Cardiac fibroblast (primary cell): ENCODE data around the gene SP6.

Experiments used
- DNase-seq, 2 donors: peaks; one replicate each; pipeline versions ENCODE4 v3.0.0 to v3.0.0-alpha.2; 2010; ENCODE audit warnings: low read depth in 2 of 2
- H3K4me3 ChIP-seq, 2 donors: replicated peaks in 1 of 2; 1 replicate in 1 of 2; 2 replicates in 1 of 2; pipeline ENCODE4 v1.5.1; 2011; ENCODE audit warnings: low read depth in 2 of 2, low read length in 2 of 2, mild to moderate bottlenecking in 2 of 2, moderate library complexity in 1 of 2
- TF ChIP-seq, protein P1 (sequence below): IDR thresholded peaks from one replicate; pipeline ENCODE4 v1.5.1; 2011; ENCODE audit warnings: low read depth, mild to moderate bottlenecking, low read length, inconsistent platforms

Gene SP6

DNA sequence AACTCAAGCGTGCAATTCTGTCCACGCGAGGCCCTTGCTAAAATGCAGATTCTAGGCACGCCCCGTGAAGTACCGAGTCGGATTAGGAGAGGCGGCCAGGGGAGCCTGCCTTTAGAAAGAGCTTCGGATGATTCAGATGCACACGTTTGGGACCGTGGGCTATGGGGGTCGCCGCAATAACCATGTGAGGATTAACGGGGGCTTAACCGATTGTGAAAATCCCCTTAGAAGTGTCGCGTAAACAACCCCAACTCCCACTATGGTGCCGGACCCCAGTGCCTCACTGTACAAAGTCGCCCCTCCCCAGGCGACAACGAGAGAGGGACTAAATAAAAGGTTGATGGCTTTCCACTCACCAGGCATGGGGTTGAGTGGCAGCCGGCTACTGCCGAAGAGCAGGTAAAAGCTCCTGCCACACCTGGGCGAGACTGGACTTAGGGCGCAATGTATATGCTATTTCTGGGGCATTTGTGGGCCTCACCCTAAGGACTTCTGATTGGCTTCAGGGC, 44.4 kb upstream of the SP6 start:
- DNase-seq, result peak; percentile 51 to 52
- H3K4me3 ChIP-seq, result peak overlapping the region; percentile 86 to 91
- TF ChIP-seq, protein P1, sequence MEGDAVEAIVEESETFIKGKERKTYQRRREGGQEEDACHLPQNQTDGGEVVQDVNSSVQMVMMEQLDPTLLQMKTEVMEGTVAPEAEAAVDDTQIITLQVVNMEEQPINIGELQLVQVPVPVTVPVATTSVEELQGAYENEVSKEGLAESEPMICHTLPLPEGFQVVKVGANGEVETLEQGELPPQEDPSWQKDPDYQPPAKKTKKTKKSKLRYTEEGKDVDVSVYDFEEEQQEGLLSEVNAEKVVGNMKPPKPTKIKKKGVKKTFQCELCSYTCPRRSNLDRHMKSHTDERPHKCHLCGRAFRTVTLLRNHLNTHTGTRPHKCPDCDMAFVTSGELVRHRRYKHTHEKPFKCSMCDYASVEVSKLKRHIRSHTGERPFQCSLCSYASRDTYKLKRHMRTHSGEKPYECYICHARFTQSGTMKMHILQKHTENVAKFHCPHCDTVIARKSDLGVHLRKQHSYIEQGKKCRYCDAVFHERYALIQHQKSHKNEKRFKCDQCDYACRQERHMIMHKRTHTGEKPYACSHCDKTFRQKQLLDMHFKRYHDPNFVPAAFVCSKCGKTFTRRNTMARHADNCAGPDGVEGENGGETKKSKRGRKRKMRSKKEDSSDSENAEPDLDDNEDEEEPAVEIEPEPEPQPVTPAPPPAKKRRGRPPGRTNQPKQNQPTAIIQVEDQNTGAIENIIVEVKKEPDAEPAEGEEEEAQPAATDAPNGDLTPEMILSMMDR, result no peak

DNA sequence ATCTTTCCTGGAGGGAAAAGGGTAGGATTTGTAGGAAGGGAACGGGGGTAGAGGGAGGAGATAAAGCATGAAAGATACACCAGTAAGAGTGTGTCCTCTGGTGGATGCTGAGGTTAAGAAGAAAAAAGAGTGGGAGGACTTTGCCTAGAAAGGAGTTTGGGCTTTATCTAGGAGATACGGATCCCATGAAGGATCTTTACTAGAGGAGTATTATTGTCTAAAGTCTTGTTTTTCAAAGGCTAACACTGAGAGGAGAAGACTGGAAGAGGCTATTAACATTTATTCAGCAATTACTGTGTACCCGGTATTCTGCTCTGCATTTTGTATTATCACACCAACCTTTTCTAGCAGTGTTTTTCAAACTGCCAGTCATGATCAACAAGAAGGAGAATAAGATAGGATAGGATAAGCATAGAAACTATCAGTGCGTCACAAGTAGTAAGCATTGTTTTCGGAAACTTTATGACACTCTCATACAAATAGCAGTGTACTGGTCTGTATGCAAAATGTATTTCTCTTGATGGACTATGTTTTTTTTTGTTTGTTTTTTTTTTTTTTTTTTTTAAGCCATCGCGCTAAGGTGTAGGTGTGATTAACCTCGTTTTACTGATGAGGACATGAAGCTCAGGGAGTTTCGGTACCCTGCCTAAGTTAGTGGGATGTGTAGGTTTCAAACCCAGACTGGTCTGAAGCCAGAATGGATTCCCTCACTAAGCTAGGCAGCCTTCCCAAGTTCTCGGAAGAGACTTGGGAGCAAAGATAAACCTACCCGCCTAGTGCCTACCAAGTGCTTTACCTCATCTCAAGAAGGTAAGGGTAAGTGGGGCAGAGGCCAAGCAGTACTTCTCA, 43.8 kb upstream of the SP6 start:
- no peak for DNase-seq
- TF ChIP-seq, protein P1, result no peak
- H3K4me3 ChIP-seq, result peak overlapping the region; percentile 86 to 91

DNA sequence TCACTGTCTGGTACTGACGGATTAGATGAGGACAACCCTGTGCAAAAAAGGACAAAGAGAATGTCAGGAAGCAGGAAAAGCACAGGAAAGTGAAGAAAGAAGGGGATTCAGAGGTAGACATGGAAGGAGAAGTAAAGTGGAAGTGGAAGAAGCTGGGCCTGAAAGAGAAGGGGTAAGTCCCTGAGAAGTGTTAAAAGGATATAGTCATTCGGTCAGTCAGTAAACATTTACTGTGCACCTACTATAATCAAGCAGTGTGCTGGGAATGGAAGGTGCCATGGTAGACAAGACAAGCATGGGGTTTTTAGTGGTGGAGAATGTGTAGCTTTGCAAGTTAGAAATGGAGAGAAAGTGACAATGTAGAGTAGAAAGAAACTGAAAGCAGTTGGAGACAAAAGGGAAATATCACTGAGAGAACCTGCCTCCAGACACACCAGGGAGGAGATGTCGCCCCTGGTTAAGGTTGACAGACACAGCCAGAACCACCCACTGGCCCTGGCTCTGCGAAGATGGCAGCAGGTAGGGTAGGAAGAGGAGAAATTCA, 40.7 kb upstream of the SP6 start:
- DNase-seq, result no peak
- TF ChIP-seq, protein P1, result no peak
- no peak overlapping the region for H3K4me3 ChIP-seq

DNA sequence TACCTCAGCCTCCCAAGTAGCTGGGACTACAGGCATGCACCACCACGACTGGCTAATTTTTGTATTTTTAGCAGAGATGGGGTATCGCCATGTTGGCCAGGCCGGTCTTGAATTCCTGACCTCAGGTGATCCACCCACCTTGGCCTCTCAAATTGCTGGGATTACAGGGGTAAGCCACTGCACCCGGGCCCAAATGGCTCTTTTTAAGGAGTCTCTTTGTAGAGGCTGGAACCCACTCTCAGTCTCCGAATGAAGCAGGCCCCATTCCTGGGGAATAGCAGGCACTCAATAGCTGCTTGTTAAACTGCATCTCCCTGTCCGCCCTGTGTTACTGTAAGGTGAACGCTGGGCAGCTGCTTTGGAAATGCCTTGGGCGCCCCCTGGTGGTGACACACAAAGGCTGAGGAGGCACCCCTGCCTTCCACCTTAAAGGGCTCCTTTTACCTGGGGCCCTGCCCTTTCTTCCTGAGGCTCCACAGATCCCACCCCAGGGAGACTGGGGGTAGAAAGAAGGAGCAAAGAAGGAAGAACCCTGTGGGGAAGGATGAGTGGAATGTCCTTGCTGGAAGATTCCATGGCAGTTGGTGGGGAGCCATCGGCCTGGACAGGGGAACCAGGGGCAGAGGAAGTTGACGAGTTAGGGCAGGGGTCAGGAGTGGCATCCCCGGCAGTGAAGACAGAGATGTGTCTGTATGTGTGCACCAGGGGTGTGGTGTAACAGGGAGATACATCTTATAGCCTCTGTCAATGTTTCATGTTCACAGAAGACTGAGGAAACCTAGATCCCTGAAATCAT, 39.0 kb upstream of the SP6 start:
- TF ChIP-seq, protein P1, result peak; percentile 95
- no peak overlapping the region for H3K4me3 ChIP-seq
- DNase-seq, result peak; percentile 86 to 88

DNA sequence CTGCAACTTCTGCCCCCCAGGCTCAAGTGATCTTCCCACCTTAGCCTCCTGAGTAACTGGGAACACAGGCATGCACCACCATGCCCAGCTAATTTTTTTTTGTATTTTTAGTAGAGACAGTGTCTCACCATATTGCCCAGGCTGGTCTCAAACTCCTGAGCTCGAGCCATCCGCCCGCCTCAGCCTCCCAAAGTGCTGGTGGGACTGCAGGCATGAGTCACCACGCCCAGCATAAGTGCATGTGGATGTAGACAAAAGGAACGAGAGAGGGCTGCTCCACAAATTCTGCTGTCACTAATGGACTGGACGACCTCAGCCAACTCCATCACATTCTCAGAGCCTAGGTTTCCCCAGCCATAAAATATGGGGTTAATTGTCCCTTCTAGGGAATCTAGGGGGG, 37.3 kb upstream of the SP6 start:
- no peak overlapping the region for H3K4me3 ChIP-seq
- TF ChIP-seq, protein P1, result no peak
- DNase-seq, result no peak

DNA sequence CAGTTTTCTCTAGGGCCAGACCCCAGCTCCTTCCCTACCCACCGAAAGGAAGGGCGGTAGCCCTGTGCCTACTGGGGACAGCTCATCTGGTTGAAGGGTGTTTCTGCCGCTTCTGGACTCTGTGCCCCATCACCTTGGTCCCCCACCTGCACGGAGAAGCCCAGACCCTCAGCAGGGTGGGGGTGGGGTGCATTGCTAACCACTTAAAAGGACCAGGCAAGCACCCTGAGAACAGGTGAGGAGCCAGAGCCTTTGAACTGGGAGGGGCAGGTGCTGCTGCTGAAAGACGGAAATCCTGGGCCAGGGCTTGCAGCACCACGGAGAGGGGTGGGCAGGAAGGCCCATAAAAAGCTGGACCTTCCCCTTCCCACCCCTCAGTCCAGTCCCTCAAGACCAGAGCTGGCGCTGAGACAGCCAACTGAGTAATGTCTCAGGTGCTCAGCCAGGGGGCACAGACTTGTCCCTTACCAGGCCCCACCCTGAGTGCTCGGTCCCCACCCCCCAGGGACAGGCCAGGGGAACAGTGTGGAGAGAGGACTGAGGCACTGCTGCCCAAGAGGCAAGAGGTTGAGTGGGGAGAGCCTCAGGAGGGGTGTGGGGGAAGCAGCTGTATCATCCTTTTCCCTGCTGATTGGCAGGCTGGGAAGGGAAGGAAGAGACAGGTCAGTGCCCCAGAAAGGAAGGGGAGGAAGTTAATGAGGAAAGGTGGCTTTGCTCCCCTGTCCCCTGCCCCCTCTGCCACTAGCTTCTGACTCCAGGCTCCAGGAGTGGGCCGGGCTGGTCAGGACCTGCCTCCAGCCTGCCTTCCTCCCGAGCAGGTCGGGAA, 34.2 kb upstream of the SP6 start:
- TF ChIP-seq, protein P1, result no peak
- DNase-seq, result no peak
- H3K4me3 ChIP-seq, result no peak overlapping the region
